Hepatocyte (in vitro differentiated cells): Measurements from ENCODE around the gene PTPRD.

Experiments
- EZH2 ChIP-seq: fragments of 200-600 bp; sonication (generic); IDR thresholded peaks from 2 replicates; pipeline ENCODE4 v1.6.1; 2016; ENCODE audit warnings: antibody characterized with exemption, mild to moderate bottlenecking, borderline replicate concordance
- EZH2phosphoT487 ChIP-seq: fragments of 200-600 bp; sonication (generic); IDR thresholded peaks from one replicate; pipeline ENCODE4 v1.6.1; 2018; ENCODE audit warnings: antibody characterized with exemption, mild to moderate bottlenecking, low read depth, moderate library complexity; ENCODE audit not compliant: unreplicated experiment, severe bottlenecking
- TF ChIP-seq, protein P1 (sequence below): fragments of 200-600 bp; sonication (generic); IDR thresholded peaks from 2 replicates; pipeline ENCODE4 v1.5.1; 2016; ENCODE audit warnings: antibody characterized with exemption, mild to moderate bottlenecking; ENCODE audit not compliant: poor library complexity

DNA sequence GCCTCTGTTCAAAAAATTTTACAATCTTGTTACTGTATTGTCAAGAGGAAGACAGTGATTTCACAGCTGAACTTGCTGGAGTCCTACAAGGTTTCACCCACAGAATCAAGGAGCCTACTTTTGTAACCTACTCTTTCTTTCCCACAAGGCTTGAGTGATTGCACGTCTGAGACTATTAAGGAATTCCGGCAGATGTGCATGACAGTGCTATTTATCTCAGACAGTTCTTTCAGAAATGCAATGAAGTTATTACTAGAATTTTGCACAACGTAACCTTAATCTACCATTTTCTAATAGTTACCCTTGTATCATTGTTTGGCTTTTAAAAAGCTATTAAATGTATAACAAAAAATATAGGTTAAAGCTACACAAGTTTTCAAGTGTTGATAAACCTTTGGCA, 400.1 kb downstream of the PTPRD start:
- TF ChIP-seq, protein P1, sequence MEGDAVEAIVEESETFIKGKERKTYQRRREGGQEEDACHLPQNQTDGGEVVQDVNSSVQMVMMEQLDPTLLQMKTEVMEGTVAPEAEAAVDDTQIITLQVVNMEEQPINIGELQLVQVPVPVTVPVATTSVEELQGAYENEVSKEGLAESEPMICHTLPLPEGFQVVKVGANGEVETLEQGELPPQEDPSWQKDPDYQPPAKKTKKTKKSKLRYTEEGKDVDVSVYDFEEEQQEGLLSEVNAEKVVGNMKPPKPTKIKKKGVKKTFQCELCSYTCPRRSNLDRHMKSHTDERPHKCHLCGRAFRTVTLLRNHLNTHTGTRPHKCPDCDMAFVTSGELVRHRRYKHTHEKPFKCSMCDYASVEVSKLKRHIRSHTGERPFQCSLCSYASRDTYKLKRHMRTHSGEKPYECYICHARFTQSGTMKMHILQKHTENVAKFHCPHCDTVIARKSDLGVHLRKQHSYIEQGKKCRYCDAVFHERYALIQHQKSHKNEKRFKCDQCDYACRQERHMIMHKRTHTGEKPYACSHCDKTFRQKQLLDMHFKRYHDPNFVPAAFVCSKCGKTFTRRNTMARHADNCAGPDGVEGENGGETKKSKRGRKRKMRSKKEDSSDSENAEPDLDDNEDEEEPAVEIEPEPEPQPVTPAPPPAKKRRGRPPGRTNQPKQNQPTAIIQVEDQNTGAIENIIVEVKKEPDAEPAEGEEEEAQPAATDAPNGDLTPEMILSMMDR, result no peak
- TF ChIP-seq EZH2phosphoT487 (no peak), EZH2 (no peak)
